ENCODE data around the gene SLC36A3.
"Not testable (repeated sequence)": the region's sequence is repeated elsewhere in the genome, so short reads cannot be mapped to it uniquely, and the experiment has no call there.

SLC36A3 gene

GRCh38 chr5:151258816-151259215 is 44.8 kb downstream of the SLC36A3 start:
- DNase-seq = no peak

- DNase-seq = no peak
Observed at GRCh38 chr5:151258201-151258611, 45.4 kb downstream of the SLC36A3 start.

GRCh38 chr5:151257731-151258181 is 45.8 kb downstream of the SLC36A3 start:
- DNase-seq = no peak

GRCh38 chr5:151255621-151256286 is 47.8 kb downstream of the SLC36A3 start:
- no peak for DNase-seq

- not testable (repeated sequence) for DNase-seq
Observed at GRCh38 chr5:151254990-151255389, 48.6 kb downstream of the SLC36A3 start.

GRCh38 chr5:151254556-151254955 is 49.0 kb downstream of the SLC36A3 start:
- DNase-seq = no peak

- no peak for DNase-seq
Observed at GRCh38 chr5:151253605-151253950, 50.0 kb downstream of the SLC36A3 start.

- DNase-seq = peak; percentile 96
Observed at GRCh38 chr5:151252762-151253604, 50.6 kb downstream of the SLC36A3 start, which contains the start of gene GM2A. TSS of gene GM2A (plus strand) at chr5:151253185. CDS start at chr5:151253217, 32 bp downstream.

GRCh38 chr5:151251621-151252020 is 51.9 kb downstream of the SLC36A3 start:
- DNase-seq = no peak

- DNase-seq = no peak
Observed at GRCh38 chr5:151251001-151251551, 52.5 kb downstream of the SLC36A3 start.

GRCh38 chr5:151250346-151251000 is 53.1 kb downstream of the SLC36A3 start:
- no peak for DNase-seq

GRCh38 chr5:151249281-151249680 is 54.3 kb downstream of the SLC36A3 start:
- no peak for DNase-seq

- no peak for DNase-seq
Observed at GRCh38 chr5:151248651-151249050, 54.9 kb downstream of the SLC36A3 start.

GRCh38 chr5:151245680-151246219 is 57.8 kb downstream of the SLC36A3 start:
- DNase-seq = no peak

- DNase-seq = no peak
Observed at GRCh38 chr5:151244206-151244605, 59.4 kb downstream of the SLC36A3 start.

GRCh38 chr5:151243564-151243963 is 60.0 kb downstream of the SLC36A3 start:
- DNase-seq = no peak

GRCh38 chr5:151243127-151243526 is 60.4 kb downstream of the SLC36A3 start:
- no peak for DNase-seq

GRCh38 chr5:151240924-151241635 is 62.5 kb downstream of the SLC36A3 start:
- no peak for DNase-seq

- not testable (repeated sequence) for DNase-seq
Observed at GRCh38 chr5:151240268-151240835, 63.2 kb downstream of the SLC36A3 start.

GRCh38 chr5:151239237-151239861 is 64.2 kb downstream of the SLC36A3 start:
- peak; percentile 49 for DNase-seq

- no peak for DNase-seq
Observed at GRCh38 chr5:151238303-151238741, 65.2 kb downstream of the SLC36A3 start.

Measured in effector CD8-positive, alpha-beta T cell (primary cell).